NCI-H1694 treated with DMSO at 0.1 percent for 48 hours (cell line): Measurements from ENCODE around the gene FN1.

Source experiments
- DNase-seq: peaks from one replicate; lab custom pipeline; 2025; lab: John Stamatoyannopoulos, UW

Gene FN1

GRCh38 chr2:215441560-215442400, 5.9 kb upstream of the FN1 start:
- DNase-seq: no peak

GRCh38 chr2:215439980-215440512, 4.2 kb upstream of the FN1 start:
- no peak for DNase-seq

- DNase-seq: no peak
Measured at GRCh38 chr2:215439404-215439803, 3.5 kb upstream of the FN1 start.

GRCh38 chr2:215437614-215438013, 1.7 kb upstream of the FN1 start:
- DNase-seq: no peak

- DNase-seq: no peak
Measured at GRCh38 chr2:215436705-215437565, 1.1 kb upstream of the FN1 start.

- no peak for DNase-seq
Measured at GRCh38 chr2:215435280-215435869, 493 bp downstream of the FN1 start.

GRCh38 chr2:215434447-215435279, 1.2 kb downstream of the FN1 start:
- no peak for DNase-seq

GRCh38 chr2:215432759-215433594, 2.9 kb downstream of the FN1 start:
- DNase-seq: no peak

- no peak for DNase-seq
Measured at GRCh38 chr2:215431778-215432758, 3.8 kb downstream of the FN1 start.

GRCh38 chr2:215431290-215431689, 4.6 kb downstream of the FN1 start:
- DNase-seq: no peak

- no peak for DNase-seq
Measured at GRCh38 chr2:215430528-215431187, 5.2 kb downstream of the FN1 start.

GRCh38 chr2:215429424-215429823, 6.4 kb downstream of the FN1 start:
- no peak for DNase-seq

- DNase-seq: no peak
Measured at GRCh38 chr2:215428060-215428910, 7.6 kb downstream of the FN1 start.

- DNase-seq: no peak
Measured at GRCh38 chr2:215427585-215427984, 8.3 kb downstream of the FN1 start.

- DNase-seq: no peak
Measured at GRCh38 chr2:215425021-215425782, 10.7 kb downstream of the FN1 start.

GRCh38 chr2:215423928-215424540, 11.8 kb downstream of the FN1 start:
- DNase-seq: no peak

- DNase-seq: no peak
Measured at GRCh38 chr2:215423234-215423633, 12.6 kb downstream of the FN1 start.
